SK-N-SH (cell line): ENCODE results near the gene SLIT1. TPM values are rescaled to one million over a fixed set of nuclear protein-coding genes. Genes with fewer than 3 reads are reported as not detected.
"Not testable (repeated sequence)": the region's sequence is repeated elsewhere in the genome, so short reads cannot be mapped to it uniquely, and the experiment has no call there.

Experiments used
- CTCF ChIA-PET: fragments of 300-600, 350-600 bp; formaldehyde crosslinking; extraction: SDS; loops from one replicate; lab custom pipeline; 2021; lab: Yijun Ruan, JAX
- POLR2A ChIA-PET: fragments of 350-600 bp; sonication (Branson Sonifier 250); formaldehyde crosslinking; extraction: SDS; loops from one replicate; lab custom pipeline; 2020; ENCODE audit warnings: antibody characterized with exemption, inconsistent platforms; lab: Yijun Ruan, JAX
- DNase-seq: peaks from one replicate; pipeline ENCODE4 v3.0.0; 2012
- H2AFZ ChIP-seq: fragments of 200-600 bp; sonication (generic); 2 replicates; pipeline ENCODE4 v1.8.1; 2016; ENCODE audit warnings: antibody characterized with exemption, mild to moderate bottlenecking, low read depth
- H3F3A ChIP-seq: fragments of 200-600 bp; sonication (generic); replicated peaks from 2 replicates; pipeline ENCODE3; 2016; ENCODE audit warnings: antibody characterized with exemption, mild to moderate bottlenecking; ENCODE audit not compliant: insufficient read depth
- H3K27ac ChIP-seq, 2 experiments: fragments of 200-500 bp in 1 of 2; fragments of 200-600 bp in 1 of 2; sonication (Bioruptor generic) in 1 of 2; sonication (generic), shearing (Covaris generic) in 1 of 2; 2 replicates each; pipeline versions ENCODE4 v1.5.1 to v1.6.1; 2014 to 2016; ENCODE audit warnings: low read depth in 2 of 2, inconsistent platforms in 1 of 2, low read length in 1 of 2, mild to moderate bottlenecking in 1 of 2, mixed read lengths in 1 of 2
- H3K27me3 ChIP-seq: fragments of 200-600 bp; sonication (generic), shearing (Covaris generic); 2 replicates; pipeline ENCODE4 v1.6.1; 2016; ENCODE audit warnings: mixed run types; ENCODE audit not compliant: insufficient read depth
- H3K36me3 ChIP-seq, 2 experiments: fragments of 200-500 bp in 1 of 2; fragments of 200-600 bp in 1 of 2; sonication (Bioruptor generic) in 1 of 2; sonication (generic) in 1 of 2; replicated peaks in 1 of 2; 2 replicates each; pipeline versions ENCODE3 to v1.5.1; 2014 to 2016; ENCODE audit warnings: low read length in 1 of 2, mild to moderate bottlenecking in 1 of 2; ENCODE audit not compliant: insufficient read depth in 2 of 2, control insufficient read depth in 1 of 2
- H3K4me1 ChIP-seq, 2 experiments: fragments of 200-500 bp in 1 of 2; fragments of 200-600 bp in 1 of 2; sonication (Bioruptor generic) in 1 of 2; sonication (generic), shearing (Covaris generic) in 1 of 2; 2 replicates each; pipeline versions ENCODE4 v1.5.1 to v1.6.1; 2014 to 2016; ENCODE audit warnings: low read depth in 1 of 2, low read length in 1 of 2, mixed run types in 1 of 2; ENCODE audit not compliant: insufficient read depth in 2 of 2, control insufficient read depth in 1 of 2
- H3K4me2 ChIP-seq: fragments of 200-600 bp; sonication (generic), shearing (Covaris generic); 2 replicates; pipeline ENCODE4 v1.6.1; 2017; ENCODE audit warnings: mixed run types
- H3K4me3 ChIP-seq, 2 experiments: fragments of 200-500 bp in 1 of 2; fragments of 200-600 bp in 1 of 2; sonication (Bioruptor generic) in 1 of 2; sonication (generic), shearing (Covaris generic) in 1 of 2; 2 replicates each; pipeline versions ENCODE4 v1.5.1 to v1.8.1; 2014 to 2016; ENCODE audit warnings: low read depth in 2 of 2, inconsistent platforms in 1 of 2, low read length in 1 of 2, mild to moderate bottlenecking in 1 of 2, mixed read lengths in 1 of 2, moderate library complexity in 1 of 2
- H3K79me2 ChIP-seq: fragments of 200-600 bp; sonication (generic); 2 replicates; pipeline ENCODE4 v1.8.1; 2017; ENCODE audit warnings: mild to moderate bottlenecking; ENCODE audit not compliant: insufficient read depth
- H3K9ac ChIP-seq: fragments of 200-600 bp; sonication (generic); 2 replicates; pipeline ENCODE4 v1.6.1; 2017; ENCODE audit warnings: mixed run types
- H3K9me2 ChIP-seq: fragments of 200-600 bp; sonication (generic); 2 replicates; pipeline ENCODE4 v1.6.1; 2017; ENCODE audit warnings: mixed run types
- H3K9me3 ChIP-seq: fragments of 200-600 bp; sonication (generic); 2 replicates; pipeline ENCODE4 v1.6.1; 2017; ENCODE audit warnings: mixed run types, mild to moderate bottlenecking, moderate library complexity
- H4K20me1 ChIP-seq: fragments of 200-600 bp; sonication (generic); 2 replicates; pipeline ENCODE4 v1.6.1; 2017; ENCODE audit warnings: mild to moderate bottlenecking, mixed run types; ENCODE audit not compliant: insufficient read depth
- CTCF ChIP-seq: fragments of 200-600 bp; sonication (generic); IDR thresholded peaks from 2 replicates; pipeline ENCODE4 v1.6.1; 2017; ENCODE audit warnings: antibody characterized with exemption, mild to moderate bottlenecking, moderate library complexity
- ELF1 ChIP-seq: IDR thresholded peaks from 2 replicates; pipeline ENCODE4 v1.4.0; 2012
- EP300 ChIP-seq, 2 experiments: IDR thresholded peaks; 2 replicates each; pipeline versions ENCODE4 v1.4.0 to v1.6.1; 2012; ENCODE audit warnings: borderline replicate concordance in 1 of 2, low read depth in 1 of 2, low read length in 1 of 2
- EZH2phosphoT487 ChIP-seq: fragments of 200-600 bp; sonication (generic); IDR thresholded peaks from 2 replicates; pipeline ENCODE4 v1.6.1; 2017; ENCODE audit warnings: low read depth, mixed run types, mild to moderate bottlenecking, antibody characterized with exemption, moderate library complexity, borderline replicate concordance
- FOXJ3 ChIP-seq: sonication (generic); formaldehyde crosslinking; IDR thresholded peaks from 2 replicates; pipeline ENCODE4 v1.5.1; 2020; ENCODE audit warnings: mild to moderate bottlenecking, missing genetic modification reagents
- FOXM1 ChIP-seq: IDR thresholded peaks from 2 replicates; pipeline ENCODE4 v1.4.0; 2012; ENCODE audit warnings: low read depth, mild to moderate bottlenecking
- GABPA ChIP-seq: IDR thresholded peaks from 2 replicates; pipeline ENCODE4 v1.4.0; 2012; ENCODE audit warnings: low read depth, mild to moderate bottlenecking
- MAX ChIP-seq: IDR thresholded peaks from 2 replicates; pipeline ENCODE4 v1.4.0; 2012; ENCODE audit warnings: low read depth
- POLR2AphosphoS5 ChIP-seq: IDR thresholded peaks from 2 replicates; pipeline ENCODE4 v1.6.1; 2012; ENCODE audit warnings: low read depth, low read length
- REST ChIP-seq: IDR thresholded peaks from 2 replicates; pipeline ENCODE4 v1.6.1; 2012; ENCODE audit warnings: mild to moderate bottlenecking, low read depth, low read length, moderate library complexity
- TCF12 ChIP-seq: IDR thresholded peaks from 2 replicates; pipeline ENCODE4 v1.4.0; 2012
- TEAD4 ChIP-seq: IDR thresholded peaks from 2 replicates; pipeline ENCODE4 v1.4.0; 2012; ENCODE audit warnings: mild to moderate bottlenecking, borderline replicate concordance; ENCODE audit not compliant: insufficient read depth
- WGBS: methylation state at CpG from one replicate; pipeline ENCODE4 v1.1.6; 2017; ENCODE audit warnings: low lambda C conversion rate; 5-methylcytosine and 5-hydroxymethylcytosine counted together
- polyA plus RNA-seq, 3 experiments: library from polyadenylated mRNA; depleted of rRNA; stranded (reverse); fragments of >200 nt; gene quantifications; 2 replicates each; pipeline ENCODE4 v1.2.3, GENCODE V29; 2012

Gene SLIT1
- polyA plus RNA-seq, 1 of the 3 experiments (the other 2 are of a cell fraction) = 0.05 TPM

- Histone ChIP-seq H3K9ac (no peak overlapping the region), H3K9me3 (no peaks in the 10 kb centered on the region), H3K79me2 (no peaks in the 10 kb centered on the region), H3K36me3 (no peaks in the 10 kb centered on the region), H3K9me2 (no peaks in the 10 kb centered on the region), H3K27me3 (no peaks in the 10 kb centered on the region), H4K20me1 (no peaks in the 10 kb centered on the region), H3F3A (no peaks in the 10 kb centered on the region), H3K4me3 (no peak overlapping the region), H3K4me1 (peaks cover 0 to 4% of the 10 kb centered on the region in 2 experiments; a peak in 1 of 4 replicates), H2AFZ (no peak overlapping the region), H3K4me2 (no peak overlapping the region), H3K27ac (no peak overlapping the region)
- ChIA-PET CTCF (interaction anchor here (0.7 to 12.0 kb wide), 6 partner anchors 8 to 484 kb away, joined by 3 to 184 read pairs (median 4); no protein-coding TSS in a partner anchor), POLR2A (no interaction called here)
- no peak for TF ChIP-seq TCF12
- no peak for TF ChIP-seq CTCF
- no peak for TF ChIP-seq MAX
- no peak for TF ChIP-seq EP300 (IDR thresholded peaks at IDR 0.05; ENCODE audit: borderline replicate concordance in 1 of 2, low read depth in 1 of 2, low read length in 1 of 2)
- no peak for TF ChIP-seq EZH2phosphoT487
- no peak for TF ChIP-seq ELF1
- DNase-seq = no peak
- 50% methylated on average over 5 of the region's 7 CpGs for WGBS
Measured at GRCh38 chr10:97034301-97034700, 151.5 kb downstream of the SLIT1 start.

GRCh38 chr10:97033841-97034240 is 151.9 kb downstream of the SLIT1 start:
- H3K27me3 ChIP-seq, H3K79me2 ChIP-seq, H3F3A ChIP-seq, H3K9me2 ChIP-seq, DNase-seq, H3K36me3 ChIP-seq, H3K9ac ChIP-seq, H3K4me3 ChIP-seq, H4K20me1 ChIP-seq, H3K27ac ChIP-seq, H3K4me2 ChIP-seq, POLR2A ChIA-PET, H3K9me3 ChIP-seq, H2AFZ ChIP-seq, H3K4me1 ChIP-seq: not testable (repeated sequence)
- CTCF ChIA-PET = interaction anchor here (0.7 to 12.0 kb wide), 7 partner anchors 8 to 483 kb away, joined by 3 to 184 read pairs (median 3); no protein-coding TSS in a partner anchor
- 88% methylated on average over 9 of the region's 9 CpGs for WGBS

- H3K79me2 ChIP-seq = no peaks in the 10 kb centered on the region
- H4K20me1 ChIP-seq = no peaks in the 10 kb centered on the region
- DNase-seq = no peak
- ChIA-PET POLR2A (no interaction called here), CTCF (interaction anchor here (0.7 to 12.0 kb wide), 8 partner anchors 30 to 521 kb away, joined by 3 to 184 read pairs (median 4); no protein-coding TSS in a partner anchor)
- WGBS = 72% methylated on average over 7 of the region's 7 CpGs
- no peaks in the 10 kb centered on the region for H3F3A ChIP-seq
- no peak overlapping the region for H3K4me2 ChIP-seq
- H3K9me2 ChIP-seq = no peaks in the 10 kb centered on the region
- no peak overlapping the region for H3K9ac ChIP-seq
- no peak for TF ChIP-seq REST
- TF ChIP-seq GABPA = no peak
- no peak for TF ChIP-seq TEAD4
- TF ChIP-seq EP300 (IDR thresholded peaks at IDR 0.05; ENCODE audit: borderline replicate concordance in 1 of 2, low read depth in 1 of 2, low read length in 1 of 2) = no peak
- TF ChIP-seq FOXJ3 (CRISPR knock-in tag) = no peak
- TF ChIP-seq POLR2AphosphoS5 = no peak
- no peak for TF ChIP-seq FOXM1
- H3K4me3 ChIP-seq = no peak overlapping the region
- peaks cover 0 to 2% of the 10 kb centered on the region in 2 experiments; a peak in 1 of 4 replicates for H3K4me1 ChIP-seq
- H3K27ac ChIP-seq = no peak overlapping the region
- no peaks in the 10 kb centered on the region for H3K9me3 ChIP-seq
- no peaks in the 10 kb centered on the region for H3K27me3 ChIP-seq
- H2AFZ ChIP-seq = no peak overlapping the region
- H3K36me3 ChIP-seq = no peaks in the 10 kb centered on the region
Measured at GRCh38 chr10:97032624-97033023, 153.1 kb downstream of the SLIT1 start.
